Heart right ventricle (tissue), 16 donors: ENCODE results near the gene KRT78. TPM values are rescaled to one million over a fixed set of nuclear protein-coding genes. Genes with fewer than 3 reads are reported as not detected.

Experiments used
- ATAC-seq, 8 donors: fragments of 200-7000 bp; cut with Tn5 transposase; one replicate each; pipeline ENCODE4 v1.9.1; 2020; ENCODE audit warnings: mild to moderate bottlenecking in 8 of 8, moderate library complexity in 8 of 8, moderate number of reproducible peaks in 1 of 8
- DNase-seq, 2 donors: peaks; one replicate each; pipeline ENCODE4 v3.0.0-alpha.2; 2020
- H3K27ac ChIP-seq, 10 donors: fragments of 200-600 bp; sonication (generic) in 2 of 10; one replicate each; pipeline versions ENCODE4 v1.5.0 to v1.8.0; 2020 to 2022; ENCODE audit warnings: mild to moderate bottlenecking in 3 of 10
- H3K27me3 ChIP-seq, 7 donors: fragments of 200-600 bp; one replicate each; pipeline ENCODE4 v1.8.0; 2021 to 2022; ENCODE audit warnings: mild to moderate bottlenecking in 2 of 7
- H3K36me3 ChIP-seq, 9 donors: fragments of 200-600 bp; sonication (generic) in 1 of 9; one replicate each; pipeline versions ENCODE4 v1.5.0 to v1.8.0; 2020 to 2022; ENCODE audit warnings: mild to moderate bottlenecking in 2 of 9
- H3K4me1 ChIP-seq, 9 donors: fragments of 200-600 bp; sonication (generic) in 1 of 9; one replicate each; pipeline versions ENCODE4 v1.5.0 to v1.8.0; 2020 to 2022; ENCODE audit warnings: mild to moderate bottlenecking in 4 of 9
- H3K4me3 ChIP-seq, 10 donors: fragments of 200-600 bp; sonication (generic) in 2 of 10; one replicate each; pipeline versions ENCODE4 v1.5.0 to v1.8.0; 2020 to 2022; ENCODE audit warnings: mild to moderate bottlenecking in 7 of 10, moderate library complexity in 2 of 10
- H3K9me3 ChIP-seq, 11 donors: fragments of 200-600 bp in 10 of 11; sonication (generic) in 2 of 11; one replicate each; pipeline versions ENCODE4 v1.5.0 to v1.8.0; 2013 to 2022; ENCODE audit warnings: mild to moderate bottlenecking in 2 of 11, control low read depth in 1 of 11, moderate library complexity in 1 of 11
- CTCF ChIP-seq, 9 donors: fragments of 200-600 bp; sonication (generic) in 2 of 9; IDR thresholded peaks; one replicate each; pipeline versions ENCODE4 v1.5.0 to v1.8.0; 2021 to 2022; ENCODE audit warnings: antibody characterized with exemption in 9 of 9, mild to moderate bottlenecking in 5 of 9, moderate library complexity in 1 of 9
- WGBS, 2 donors: extraction: QIAGEN DNeasy Blood & Tissue Kit; methylation state at CpG; one replicate each; pipeline ENCODE4 v1.1.7; 2013; ENCODE audit warnings: inconsistent platforms in 1 of 2; 5-methylcytosine and 5-hydroxymethylcytosine counted together
- intact Hi-C, 10 donors: fragments of 100-400 bp; cut with DNase I; formaldehyde crosslinking; loops; one replicate each; pipeline versions ENCODE4 v1.11.1 to v1.14.2; 2022
- polyA plus RNA-seq, 2 donors: library from polyadenylated mRNA; stranded (reverse); fragments of 200-250 nt; gene quantifications; one replicate each; pipeline ENCODE4 v1.2.3, GENCODE V29; 2013
- total RNA-seq, 10 donors: library from RNA; stranded (reverse); fragmentation: NEBNext Ultra II Directional in 3 of 10; extraction: Animal tissue kit (Norgen Biotek cat#: 25700) in 3 of 10; gene quantifications; one replicate each; pipeline versions ENCODE4 v1.2.1 to v1.2.4, GENCODE V29; 2021 to 2023
- donor health status: Arrhythmogenic right ventricular cardiomyopathy.
- donor health status: ischemic (EF 13 %, LVEDD 7.1; RV severe dilation, severe dysfunction).
- donor health status: healthy with polysubstance abuse.
- donor health status: DM: no; HTN: yes; CAD: no.
- donor health status: DM: no; HTN: no; CAD: no.
- donor health status: ischemic (EF 25% LVEDD 6.9; RV normal size, moderate dysfunction).
- donor health status: ischemic (EF 25% LVEDD 5.7; RV mildly dilated, moderate dysfunction).
- donor health status: healthy.
- donor health status: DM: yes; HTN: yes; CAD: no.
- donor health status: Ischemic cardiomyopathy.
- donor health status: ischemic (EF 35%, LVEDD 5.7; RV mildly dilated, moderate dysfunction).
- donor health status: nonischemic (EF 11% LVEDD 7.7; RV severe dilation, severe dysfunction).
- donor health status: DM: yes; HTN: yes; CAD: no.
- donor health status: PGD.
- donor health status: ischemic (EF 29% LVEDD 5.4; RV normal size, mild dysfunction).
- donor health status: nonischemic (EF 23%, LVEDD 6.1; RV moderate dilation, normal function).

KRT78 gene
- total and polyA plus RNA-seq, 12 donors: 0.07 TPM; not detected in 11

- intact Hi-C loops: loop anchor here in 6 of 10 donors (5.0 to 10.0 kb wide), 3 partner anchors 200 to 285 kb away; no protein-coding TSS in a partner anchor
- Histone ChIP-seq H3K36me3 (no peaks in the 10 kb centered on the region), H3K9me3 (no peaks in the 10 kb centered on the region), H3K4me1 (peaks cover 0 to 26% (median 12%) of the 10 kb centered on the region in 9 donors), H3K27ac (no peak overlapping the region), H3K4me3 (no peak overlapping the region), H3K27me3 (no peaks in the 10 kb centered on the region)
- DNase-seq: peak; percentile 54 to 66
- no peak for TF ChIP-seq CTCF (IDR thresholded peaks at IDR 0.05)
- WGBS, 2 donors: 51 to 62% methylated on average over 9 of the region's 9 CpGs
- peak in 6 of 8 donors; percentile 8 to 68 (median 42) for ATAC-seq
Observed at GRCh38 chr12:52867642-52868041, 18.8 kb upstream of the KRT78 start.

- DNase-seq (no peak), ATAC-seq (no peak)
- H3K4me1 ChIP-seq: peaks cover 0 to 25% (median 12%) of the 10 kb centered on the region in 9 donors
- no peaks in the 10 kb centered on the region for H3K27me3 ChIP-seq
- 93 to 97% methylated on average over 5 of the region's 5 CpGs for WGBS, 2 donors
- H3K27ac ChIP-seq: no peak overlapping the region
- no peaks in the 10 kb centered on the region for H3K9me3 ChIP-seq
- intact Hi-C loops: loop anchor here in 6 of 10 donors (5.0 to 10.0 kb wide), 3 partner anchors 200 to 285 kb away; no protein-coding TSS in a partner anchor
- no peak overlapping the region for H3K4me3 ChIP-seq
- no peaks in the 10 kb centered on the region for H3K36me3 ChIP-seq
- no peak for TF ChIP-seq CTCF (IDR thresholded peaks at IDR 0.05)
Observed at GRCh38 chr12:52867152-52867551, 18.4 kb upstream of the KRT78 start.

- Histone ChIP-seq H3K4me1 (peaks cover 0 to 6% (median 0%) of the 10 kb centered on the region in 9 donors), H3K36me3 (no peaks in the 10 kb centered on the region), H3K9me3 (no peaks in the 10 kb centered on the region), H3K4me3 (no peak overlapping the region), H3K27ac (no peak overlapping the region), H3K27me3 (no peaks in the 10 kb centered on the region)
- peak; percentile 47 to 77 (median 75) for TF ChIP-seq CTCF (IDR thresholded peaks at IDR 0.05)
- WGBS, 2 donors: 49 to 51% methylated on average over 10 of the region's 10 CpGs
- DNase-seq (peak; percentile 50 to 62), ATAC-seq (peak in 7 of 8 donors; percentile 50 to 76 (median 60))
- intact Hi-C loops: loop anchor here in 7 of 10 donors (1.0 to 10.0 kb wide), 4 partner anchors 198 to 283 kb away; no protein-coding TSS in a partner anchor
Observed at GRCh38 chr12:52865090-52865944, 16.5 kb upstream of the KRT78 start.

- intact Hi-C loops: loop anchor here in 5 of 10 donors (5.0 to 10.0 kb wide), 2 partner anchors 197 to 490 kb away; no protein-coding TSS in a partner anchor
- no peak for DNase-seq
- WGBS, 2 donors: 67 to 73% methylated on average over 2 of the region's 2 CpGs
- H3K27ac ChIP-seq: no peak overlapping the region
- no peaks in the 10 kb centered on the region for H3K36me3 ChIP-seq
- no peak overlapping the region for H3K4me3 ChIP-seq
- H3K4me1 ChIP-seq: peaks cover 0 to 3% (median 0%) of the 10 kb centered on the region in 9 donors
- H3K27me3 ChIP-seq: no peaks in the 10 kb centered on the region
- TF ChIP-seq CTCF (IDR thresholded peaks at IDR 0.05): no peak
- no peak for ATAC-seq
- H3K9me3 ChIP-seq: no peaks in the 10 kb centered on the region
Observed at GRCh38 chr12:52862023-52862422, 13.2 kb upstream of the KRT78 start.
